HG03159 (cell line): ENCODE data around the gene DVL3.
"Not testable (repeated sequence)": the region's sequence is repeated elsewhere in the genome, so short reads cannot be mapped to it uniquely, and the experiment has no call there.

ENCODE experiments used
- ATAC-seq: cut with Tn5 transposase; IDR thresholded peaks from one replicate; pipeline ENCODE4 v1.9.1; 2021; ENCODE audit warnings: mild to moderate bottlenecking, moderate library complexity; ENCODE audit not compliant: unreplicated experiment

DVL3 gene

DNA sequence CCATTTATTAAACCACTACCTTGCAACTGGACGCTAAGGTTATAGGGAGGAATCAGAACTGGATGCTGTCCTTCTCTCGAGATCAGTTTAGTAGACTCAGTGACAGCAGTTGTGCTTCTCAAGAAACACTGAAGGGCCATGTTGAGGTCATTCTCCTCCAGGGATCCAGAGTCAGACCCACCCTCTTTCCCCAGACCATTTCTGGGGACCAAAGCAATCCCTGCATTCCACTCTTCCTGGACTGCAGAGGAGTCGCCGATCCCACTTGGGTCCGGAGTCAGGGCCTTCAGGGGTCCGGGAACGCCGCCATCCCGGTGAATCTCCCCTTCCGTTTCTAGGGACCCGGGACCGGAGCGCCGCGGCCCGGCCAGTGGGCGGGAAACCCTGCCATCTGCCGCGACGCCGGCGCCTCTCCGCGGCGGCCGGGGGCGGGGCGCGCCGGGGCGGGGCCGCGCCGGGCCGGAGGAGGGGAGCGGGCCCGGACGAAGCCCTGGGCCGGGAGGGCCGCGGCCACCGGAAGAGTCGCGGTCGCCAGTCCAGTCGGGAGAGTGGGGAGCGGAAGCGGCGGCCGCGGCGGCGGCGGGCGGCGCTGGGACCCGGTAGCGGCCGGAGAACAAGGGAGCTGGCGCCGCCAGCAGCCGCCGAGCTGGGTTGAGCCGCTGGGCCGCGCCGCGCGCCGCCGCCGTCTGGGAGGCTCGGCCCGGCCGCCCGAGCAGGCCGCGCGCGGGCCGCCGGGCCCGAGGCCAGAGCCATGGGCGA is at the start of gene DVL3:
Gene DVL3, plus strand, starts transcription at position 493 of the 759 bp plus-strand sequence. Its CDS starts 259 bp downstream, at position 752.
- peak; percentile 68 for ATAC-seq

DNA sequence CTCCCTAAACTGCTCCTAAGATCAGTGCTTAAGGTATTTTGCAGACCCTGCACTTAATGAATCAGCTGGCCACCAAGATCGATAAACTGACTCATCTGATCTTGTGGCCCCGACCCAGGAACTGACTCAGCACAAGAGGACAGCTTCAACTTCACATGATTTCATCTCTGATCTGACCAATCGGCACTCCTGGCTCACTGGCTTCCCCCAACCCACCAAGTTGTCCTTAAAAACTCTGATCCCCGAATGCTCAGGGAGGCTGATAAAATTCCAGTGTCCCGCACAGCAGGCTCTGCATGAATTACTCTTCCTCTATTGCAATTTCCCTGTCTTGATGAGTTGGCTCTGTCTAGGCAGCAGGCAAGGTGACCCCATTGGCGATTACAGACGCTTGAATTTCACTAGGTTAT is 44.9 kb upstream of the DVL3 start:
- no peak for ATAC-seq

DNA sequence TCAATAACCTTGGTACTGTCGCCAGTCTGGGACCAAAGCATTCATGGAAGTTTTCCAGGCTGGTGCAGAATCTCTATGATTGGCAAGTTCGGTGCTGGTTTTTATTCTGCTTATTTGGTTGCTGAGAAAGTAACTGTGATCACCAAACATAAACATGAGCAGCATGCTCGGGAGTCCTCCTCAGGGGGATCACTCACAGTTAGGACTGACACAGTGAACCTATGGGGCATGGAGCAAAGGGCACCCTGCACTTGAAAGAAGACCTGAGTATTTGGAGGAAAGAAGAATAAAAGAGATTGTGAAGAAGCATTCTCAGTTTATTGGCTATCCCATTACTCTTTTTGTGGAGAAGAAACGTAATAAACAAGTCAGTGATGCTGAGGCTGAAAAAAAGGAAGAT is 39.2 kb upstream of the DVL3 start:
- ATAC-seq: no peak

DNA sequence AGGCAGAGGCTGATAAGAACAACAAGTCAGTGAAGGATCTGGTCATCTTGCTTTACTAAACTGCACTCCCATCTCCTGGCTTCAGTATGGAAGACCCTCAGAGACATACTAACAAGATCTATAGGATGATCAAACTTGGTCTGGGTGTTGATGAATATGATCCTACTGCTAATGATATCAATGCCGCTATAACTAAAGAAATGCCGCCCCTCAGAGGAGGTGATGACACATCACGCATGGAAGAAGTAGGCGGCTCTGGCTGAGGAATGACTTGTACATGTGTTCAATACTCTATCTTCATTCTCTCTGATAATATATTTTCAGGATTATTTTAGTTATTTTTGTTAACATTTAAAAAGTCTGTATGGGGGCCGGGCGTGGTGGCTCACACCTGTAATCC is 37.5 kb upstream of the DVL3 start:
- no peak for ATAC-seq

DNA sequence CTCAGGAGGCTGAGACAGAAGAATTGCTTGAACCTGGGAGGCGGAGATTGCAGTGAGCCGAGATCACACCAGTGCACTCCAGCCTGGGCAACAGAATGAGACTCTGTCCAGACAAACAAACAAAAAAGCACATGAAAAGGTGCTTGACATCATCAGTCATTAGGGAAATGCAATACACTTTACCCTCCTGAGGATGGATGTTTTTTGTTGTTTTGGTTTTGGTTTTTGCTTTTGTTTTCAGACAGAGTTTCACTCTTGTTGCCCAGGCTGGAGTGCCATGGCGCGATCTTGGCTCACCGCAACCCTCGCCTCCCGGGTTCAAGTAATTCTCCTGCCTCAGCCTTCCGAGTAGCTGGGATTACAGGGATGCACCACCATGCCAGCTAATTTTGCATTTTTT is 34.1 kb upstream of the DVL3 start:
- ATAC-seq: not testable (repeated sequence)

DNA sequence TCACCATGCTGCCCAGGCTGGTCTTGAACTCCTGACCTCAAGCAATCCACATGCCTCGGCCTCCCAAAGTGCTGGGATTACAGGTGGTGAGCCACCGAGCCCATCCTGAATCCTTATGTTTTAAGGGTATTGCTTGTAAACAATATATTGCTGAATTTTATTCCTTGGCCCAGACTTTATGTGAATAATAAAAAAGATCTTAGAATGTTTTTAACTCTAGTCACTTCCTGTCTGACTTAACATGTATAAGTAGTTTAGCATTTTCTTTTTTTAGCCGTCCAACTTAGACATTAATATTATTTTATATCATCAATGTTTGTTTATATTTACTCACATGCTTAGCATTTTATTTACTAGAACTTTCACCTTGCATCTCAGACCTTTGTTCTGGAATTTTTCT is 29.2 kb upstream of the DVL3 start:
- no peak for ATAC-seq

DNA sequence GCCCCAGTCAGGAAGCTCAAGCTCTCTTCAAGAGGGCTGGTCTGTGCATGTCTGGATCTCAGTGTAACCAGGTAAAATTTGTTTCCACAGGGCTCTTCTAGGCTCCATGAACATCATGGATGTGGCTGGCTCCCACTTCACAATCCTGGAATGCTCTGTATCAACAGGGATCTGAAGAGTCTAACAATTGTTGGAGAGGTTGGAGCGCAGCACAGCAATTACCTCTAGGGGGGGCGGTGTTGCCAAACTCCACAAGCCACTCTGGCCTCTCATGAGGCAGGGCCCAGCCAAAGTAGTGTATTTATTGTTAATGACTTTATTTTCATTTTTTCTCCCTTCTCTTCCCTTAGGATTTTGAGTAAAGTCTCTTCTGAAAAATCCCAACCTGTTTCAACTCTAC is 26.2 kb upstream of the DVL3 start:
- ATAC-seq: no peak

DNA sequence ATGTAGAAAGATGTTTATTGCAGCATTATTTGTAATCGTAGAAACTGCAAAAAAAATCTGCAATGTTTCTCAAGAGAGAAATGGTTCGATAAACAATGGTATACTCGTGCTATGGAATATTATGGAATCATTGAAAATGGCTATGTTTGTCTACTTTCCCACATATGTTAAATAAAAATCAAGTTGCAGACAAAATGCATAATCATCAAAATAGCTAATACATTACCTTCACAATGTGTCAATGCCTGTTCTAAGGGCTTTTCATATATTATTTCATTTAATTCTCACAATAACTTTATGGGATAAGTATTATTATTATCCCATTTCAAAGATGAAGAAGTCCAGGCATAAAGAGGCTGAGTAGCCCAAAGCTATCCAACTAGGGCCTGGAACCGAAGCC is 22.2 kb upstream of the DVL3 start:
- ATAC-seq: no peak

DNA sequence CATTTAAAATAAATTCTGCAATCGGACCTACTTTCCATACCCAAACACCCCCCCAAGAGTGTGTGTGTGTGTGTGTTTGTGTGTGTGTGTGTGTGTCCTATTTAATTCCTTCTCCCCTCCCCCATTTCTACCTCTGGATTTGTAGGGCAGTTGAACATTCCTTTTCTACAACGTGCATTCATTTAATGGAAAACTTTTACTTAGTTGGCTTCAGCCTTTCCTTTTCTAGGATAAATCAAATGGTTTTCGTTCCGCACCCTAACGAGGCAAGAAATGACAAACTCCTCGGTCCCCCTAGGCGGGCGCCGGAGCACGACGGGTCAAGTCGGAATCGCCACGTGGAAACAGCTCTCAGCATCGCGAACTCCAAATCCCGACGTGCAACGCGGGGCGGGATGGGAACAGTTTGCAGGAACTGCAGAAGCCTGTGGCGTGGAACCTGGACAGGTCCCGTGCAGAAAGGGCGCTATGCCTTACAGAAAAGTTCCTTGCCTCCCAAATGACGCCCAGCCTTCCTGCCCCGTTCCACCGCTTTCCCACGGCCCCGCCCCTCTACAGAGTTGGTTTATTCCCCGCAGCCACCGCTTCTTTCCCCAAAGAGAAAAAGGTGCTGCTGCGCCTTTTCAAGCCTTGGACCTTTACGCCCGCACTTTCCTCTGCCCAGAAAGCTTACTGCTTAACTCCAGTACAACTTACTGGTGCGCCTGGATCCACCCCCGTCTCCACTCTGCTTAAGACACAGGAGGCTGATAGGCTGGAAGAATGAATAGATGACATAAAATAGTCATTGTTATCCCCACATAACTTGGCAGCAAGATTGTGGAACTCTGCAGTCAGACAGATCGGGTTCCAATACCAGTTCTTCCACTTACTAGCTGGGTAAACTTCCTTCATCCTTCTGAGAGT is 21.1 kb upstream of the DVL3 start:
- ATAC-seq: peak; percentile 29

DNA sequence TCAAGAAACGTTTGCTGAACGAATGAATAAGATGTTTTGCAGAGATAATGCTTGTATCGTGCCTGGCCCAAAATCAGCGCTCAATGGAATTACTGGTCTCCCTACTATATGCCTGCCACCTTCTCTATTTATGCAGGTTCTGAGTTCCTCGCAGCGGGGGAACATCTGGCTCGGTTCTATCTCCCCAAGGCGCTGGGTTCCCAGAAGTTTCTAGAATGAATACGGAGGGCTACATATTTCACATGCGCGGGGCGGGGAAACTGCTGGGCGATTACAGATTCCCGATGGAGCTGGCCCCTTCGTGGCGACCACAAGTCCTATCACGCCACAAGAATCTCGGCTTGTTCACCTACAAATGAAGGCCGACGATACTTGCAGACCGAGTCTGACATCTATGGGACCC is 20.4 kb upstream of the DVL3 start:
- ATAC-seq: peak; percentile 33

DNA sequence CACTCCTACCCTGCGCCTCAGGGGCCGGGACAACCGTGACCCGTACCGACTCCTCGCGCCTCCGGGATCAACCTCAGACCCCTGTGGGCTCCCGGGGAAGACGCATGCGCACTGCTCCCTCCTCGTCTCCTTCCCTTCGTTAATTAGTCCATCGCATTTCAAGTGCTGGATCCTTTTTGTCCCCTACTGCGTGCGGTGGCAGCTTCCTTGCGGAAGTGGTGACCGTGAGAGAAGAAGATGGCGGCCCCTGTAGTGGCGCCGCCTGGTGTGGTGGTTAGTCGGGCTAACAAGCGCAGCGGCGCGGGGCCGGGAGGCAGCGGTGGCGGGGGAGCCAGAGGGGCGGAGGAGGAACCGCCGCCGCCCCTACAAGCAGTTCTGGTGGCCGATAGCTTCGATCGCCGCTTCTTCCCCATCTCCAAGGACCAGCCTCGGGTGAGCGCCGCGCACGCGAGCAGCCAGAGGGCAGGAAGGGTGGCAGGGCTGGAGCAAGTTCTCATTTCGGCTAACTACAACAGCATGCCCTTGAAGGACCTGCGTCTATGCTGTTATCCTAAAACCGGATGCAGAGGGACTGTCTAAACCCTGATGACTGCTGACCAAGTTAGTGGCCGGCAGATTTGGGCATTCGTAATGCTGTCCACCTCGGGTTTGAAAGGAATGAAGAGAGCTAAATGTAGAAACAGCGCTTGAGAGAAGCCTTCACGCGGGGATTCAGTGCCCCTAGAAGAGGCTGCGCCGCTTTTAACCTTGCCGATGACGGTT is 19.8 kb upstream of the DVL3 start, which contains the start of gene EIF2B5:
Gene EIF2B5, plus strand, starts transcription at position 210 of the 762 bp plus-strand sequence. Its CDS starts 28 bp downstream, at position 238.
- ATAC-seq: peak; percentile 82

DNA sequence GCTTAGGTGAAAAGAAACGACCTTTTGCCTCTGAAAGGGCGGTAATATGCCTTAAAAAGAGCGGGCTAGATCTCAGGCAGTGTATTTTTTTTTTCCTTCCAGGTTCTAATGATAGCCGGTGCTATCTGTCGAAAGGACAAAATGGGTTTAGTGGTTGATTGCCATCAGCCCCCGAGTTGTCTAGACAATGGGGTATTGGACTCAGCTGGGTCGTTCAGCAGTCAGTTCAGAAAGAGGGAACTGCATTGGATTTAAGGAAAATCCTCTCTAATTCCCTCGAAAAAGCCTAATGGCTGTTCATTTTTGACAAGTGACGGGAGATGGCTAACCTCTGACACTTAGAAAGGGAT is 19.3 kb upstream of the DVL3 start:
- no peak for ATAC-seq

DNA sequence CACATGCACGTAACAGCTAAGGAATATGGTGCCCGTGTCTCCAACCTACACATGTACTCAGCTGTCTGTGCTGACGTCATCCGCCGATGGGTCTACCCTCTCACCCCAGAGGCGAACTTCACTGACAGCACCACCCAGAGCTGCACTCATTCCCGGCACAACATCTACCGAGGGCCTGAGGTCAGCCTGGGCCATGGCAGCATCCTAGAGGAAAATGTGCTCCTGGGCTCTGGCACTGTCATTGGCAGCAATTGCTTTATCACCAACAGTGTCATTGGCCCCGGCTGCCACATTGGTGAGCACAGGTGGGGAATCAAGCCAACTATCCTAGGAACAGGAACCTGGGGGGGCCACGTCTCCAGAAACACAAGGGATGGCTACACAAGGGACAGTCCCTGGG is 14.7 kb upstream of the DVL3 start:
- ATAC-seq: no peak

DNA sequence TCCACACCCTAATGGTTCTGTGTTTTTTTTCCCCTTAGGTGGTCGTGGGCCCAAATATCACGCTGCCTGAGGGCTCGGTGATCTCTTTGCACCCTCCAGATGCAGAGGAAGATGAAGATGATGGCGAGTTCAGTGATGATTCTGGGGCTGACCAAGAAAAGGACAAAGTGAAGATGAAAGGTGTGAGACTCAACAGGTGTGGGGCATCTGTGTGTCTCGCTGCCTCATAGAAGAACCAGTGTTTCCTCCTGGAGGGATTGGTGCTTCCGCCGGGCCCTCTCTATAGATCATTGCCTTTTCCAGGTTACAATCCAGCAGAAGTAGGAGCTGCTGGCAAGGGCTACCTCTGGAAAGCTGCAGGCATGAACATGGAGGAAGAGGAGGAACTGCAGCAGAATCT is 13.0 kb upstream of the DVL3 start:
- no peak for ATAC-seq

DNA sequence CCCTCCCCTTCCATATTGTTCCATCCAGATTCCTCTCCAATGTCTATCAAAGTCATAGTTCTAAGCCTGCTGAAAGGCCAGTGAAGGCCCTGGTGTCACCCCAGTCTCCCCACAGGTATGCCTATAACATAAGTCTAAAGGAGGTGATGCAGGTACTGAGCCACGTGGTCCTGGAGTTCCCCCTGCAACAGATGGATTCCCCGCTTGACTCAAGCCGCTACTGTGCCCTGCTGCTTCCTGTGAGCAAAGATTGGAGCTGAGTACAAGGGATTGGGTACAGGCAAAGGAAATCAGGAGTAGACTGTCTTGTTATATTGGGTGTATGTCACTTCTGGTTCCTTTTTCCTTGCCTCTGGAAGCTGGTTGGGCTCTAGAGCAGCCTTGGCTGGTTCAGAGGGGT is 11.8 kb upstream of the DVL3 start:
- no peak for ATAC-seq

DNA sequence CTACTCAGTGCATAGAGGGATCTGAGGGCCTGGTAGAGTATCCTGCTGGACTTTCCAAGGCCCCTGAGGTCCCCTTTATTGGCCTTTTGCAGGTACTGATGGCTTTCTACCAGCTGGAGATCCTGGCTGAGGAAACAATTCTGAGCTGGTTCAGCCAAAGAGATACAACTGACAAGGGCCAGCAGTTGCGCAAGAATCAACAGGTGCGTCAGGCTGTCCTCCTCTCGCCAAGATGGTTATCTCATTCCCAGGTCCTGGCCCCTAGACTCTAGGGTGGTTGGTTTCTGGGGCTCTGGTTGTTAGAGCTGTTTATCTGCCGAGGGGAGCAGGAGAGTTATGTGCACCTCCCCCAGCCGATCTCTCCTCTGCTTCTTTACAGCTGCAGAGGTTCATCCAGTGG is 10.7 kb upstream of the DVL3 start:
- ATAC-seq: no peak

DNA sequence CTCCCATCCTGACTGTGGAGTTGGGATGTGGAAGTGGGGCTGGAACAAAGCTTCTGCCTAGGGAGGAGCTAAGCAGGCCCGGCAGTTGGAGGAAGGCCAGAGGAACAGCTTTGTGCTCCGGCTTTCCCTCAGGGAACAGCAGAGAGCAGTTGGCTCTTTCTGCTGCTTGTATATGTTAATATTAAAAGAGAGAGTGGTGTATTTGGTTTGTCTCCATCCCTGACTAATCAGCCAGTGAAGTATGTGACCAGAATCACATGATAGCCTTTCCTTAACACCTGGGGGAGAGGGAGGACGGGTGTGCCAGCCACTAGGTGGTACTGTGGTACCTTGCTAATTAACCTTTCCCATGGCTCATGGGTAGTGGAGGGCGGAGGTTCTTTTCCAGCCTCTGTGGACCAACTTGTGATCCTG is 10.1 kb upstream of the DVL3 start:
- no peak for ATAC-seq

DNA sequence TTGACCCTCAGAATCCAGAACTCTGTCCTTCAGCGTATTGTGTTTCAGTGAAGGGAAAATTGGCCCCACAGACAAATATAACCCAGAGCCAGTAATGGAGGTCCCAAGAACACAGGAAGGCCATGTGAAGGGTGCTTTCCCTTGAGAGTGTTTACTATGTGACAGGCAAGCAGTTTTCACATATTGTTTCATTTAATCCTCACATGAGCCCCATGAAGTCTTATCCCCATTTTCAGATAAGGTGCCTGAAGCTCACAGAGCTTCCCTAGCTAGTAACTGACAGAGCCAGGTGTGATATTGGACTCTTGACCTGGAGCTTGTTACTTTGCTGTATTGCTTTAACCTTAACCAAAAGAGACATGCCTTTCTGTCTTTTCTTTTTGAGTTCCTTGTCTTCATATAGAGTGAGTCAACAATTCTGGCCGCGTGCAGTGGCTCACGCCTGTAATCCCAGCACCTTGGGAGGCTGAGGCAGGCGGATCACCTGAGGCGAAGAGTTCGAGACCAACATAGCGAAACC is 9.4 kb upstream of the DVL3 start:
- no peak for ATAC-seq

DNA sequence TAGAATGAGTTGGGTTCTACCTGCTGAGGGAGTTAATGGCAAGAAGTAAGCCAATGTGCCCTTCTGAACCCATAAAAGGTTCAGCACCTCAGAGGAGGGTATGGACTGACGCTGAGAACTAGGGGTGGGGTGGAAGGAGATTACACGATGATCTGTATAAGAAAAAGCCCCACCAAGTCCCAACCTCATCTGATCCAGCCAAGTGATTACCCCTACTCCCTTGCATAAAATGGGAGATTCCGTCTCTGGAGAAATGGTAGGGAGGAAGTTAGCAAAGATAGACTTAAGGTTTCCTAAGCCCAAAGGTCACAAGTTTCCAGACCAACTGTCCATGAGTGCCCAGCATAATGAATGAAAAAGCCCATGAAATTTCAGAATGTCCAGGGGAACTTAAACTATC is 7.1 kb upstream of the DVL3 start:
- no peak for ATAC-seq

DNA sequence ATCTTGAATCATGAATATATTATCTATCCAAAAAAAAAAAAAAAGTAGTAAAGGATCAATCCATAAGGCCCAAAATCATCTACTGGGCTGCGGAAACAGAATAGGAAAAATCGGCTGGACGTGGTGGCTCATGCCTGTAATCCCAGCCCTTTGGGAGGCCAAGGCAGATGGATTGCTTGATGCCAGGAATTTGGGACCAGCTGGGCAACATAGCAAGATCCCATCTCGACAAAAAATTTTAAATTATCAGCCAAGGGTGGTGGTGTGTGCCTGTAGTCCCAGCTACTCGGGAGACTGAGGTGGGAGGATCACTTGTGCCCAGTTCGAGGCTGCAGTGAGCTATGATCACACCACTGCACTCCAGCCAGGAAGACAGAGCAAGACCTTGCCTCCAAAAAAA is 6.1 kb upstream of the DVL3 start:
- no peak for ATAC-seq

DNA sequence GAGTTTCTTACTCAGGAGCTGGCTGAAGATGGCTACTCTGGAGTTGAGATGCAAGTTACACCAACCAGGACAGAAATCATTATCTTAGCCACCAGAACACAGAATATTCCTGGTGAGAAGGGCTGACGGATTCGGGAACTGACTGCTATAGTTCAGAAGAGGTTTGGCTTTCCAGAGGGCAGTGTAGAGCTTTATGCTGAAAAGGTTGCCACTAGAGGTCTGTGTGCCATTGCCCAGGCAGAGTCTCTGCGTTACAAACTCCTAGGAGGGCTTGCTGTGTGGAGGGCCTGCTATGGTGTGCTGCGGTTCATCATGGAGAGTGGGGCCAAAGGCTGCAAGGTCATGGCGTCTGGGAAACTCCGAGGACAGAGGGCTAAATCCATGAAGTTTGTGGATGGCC is 5.4 kb upstream of the DVL3 start:
- not testable (repeated sequence) for ATAC-seq
